ENCODE results near the gene HOMER3. TPM values are rescaled to one million over a fixed set of nuclear protein-coding genes. Genes with fewer than 3 reads are reported as not detected.

Gene HOMER3
- polyA plus RNA-seq, 1 donor from 2014 or later = 83.6 TPM

DNA sequence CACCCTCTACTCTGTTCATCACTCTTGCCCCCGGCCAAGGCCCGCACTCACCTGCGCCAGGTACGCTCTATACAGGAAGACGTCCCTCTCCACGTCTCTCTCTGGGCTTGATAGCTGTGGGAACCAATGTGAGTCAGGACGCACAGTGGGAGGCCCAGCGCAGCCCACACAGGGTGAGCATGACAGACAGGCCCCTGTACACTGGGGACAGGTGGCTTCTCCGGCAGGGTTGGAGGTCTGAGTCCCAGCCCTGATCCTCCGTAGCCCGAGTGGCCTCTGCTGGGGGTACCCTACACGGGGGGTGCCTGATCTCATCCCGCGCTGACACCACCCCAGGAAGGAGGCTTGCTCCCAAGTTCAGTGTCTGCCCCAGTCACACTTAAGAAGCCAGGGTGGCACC, 28.1 kb downstream of the HOMER3 start:
- H4K20me1 ChIP-seq (ENCODE audit: insufficient read depth) = no peaks in the 10 kb centered on the region
- TF ChIP-seq TAF1 (IDR thresholded peaks at IDR 0.05; ENCODE audit: low read depth) (no peak), EP300 (conservative IDR thresholded peaks at IDR 0.05; ENCODE audit: poor library complexity, severe bottlenecking) (no peak), RAD21 (conservative IDR thresholded peaks at IDR 0.05) (no peak), SMC3 (conservative IDR thresholded peaks at IDR 0.05; ENCODE audit: poor library complexity) (no peak), MXI1 (conservative IDR thresholded peaks at IDR 0.05; ENCODE audit: poor library complexity, severe bottlenecking) (no peak), EZH2 (IDR thresholded peaks at IDR 0.05; ENCODE audit: borderline replicate concordance, insufficient read depth, low read length, poor library complexity, severe bottlenecking) (no peak)
- TF ChIP-seq, protein P1, sequence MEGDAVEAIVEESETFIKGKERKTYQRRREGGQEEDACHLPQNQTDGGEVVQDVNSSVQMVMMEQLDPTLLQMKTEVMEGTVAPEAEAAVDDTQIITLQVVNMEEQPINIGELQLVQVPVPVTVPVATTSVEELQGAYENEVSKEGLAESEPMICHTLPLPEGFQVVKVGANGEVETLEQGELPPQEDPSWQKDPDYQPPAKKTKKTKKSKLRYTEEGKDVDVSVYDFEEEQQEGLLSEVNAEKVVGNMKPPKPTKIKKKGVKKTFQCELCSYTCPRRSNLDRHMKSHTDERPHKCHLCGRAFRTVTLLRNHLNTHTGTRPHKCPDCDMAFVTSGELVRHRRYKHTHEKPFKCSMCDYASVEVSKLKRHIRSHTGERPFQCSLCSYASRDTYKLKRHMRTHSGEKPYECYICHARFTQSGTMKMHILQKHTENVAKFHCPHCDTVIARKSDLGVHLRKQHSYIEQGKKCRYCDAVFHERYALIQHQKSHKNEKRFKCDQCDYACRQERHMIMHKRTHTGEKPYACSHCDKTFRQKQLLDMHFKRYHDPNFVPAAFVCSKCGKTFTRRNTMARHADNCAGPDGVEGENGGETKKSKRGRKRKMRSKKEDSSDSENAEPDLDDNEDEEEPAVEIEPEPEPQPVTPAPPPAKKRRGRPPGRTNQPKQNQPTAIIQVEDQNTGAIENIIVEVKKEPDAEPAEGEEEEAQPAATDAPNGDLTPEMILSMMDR (IDR thresholded peaks at IDR 0.05; ENCODE audit: poor library complexity, severe bottlenecking) = no peak
- no peaks in the 10 kb centered on the region for H3K27me3 ChIP-seq (ENCODE audit: insufficient read depth, low read depth, low read length)
- peaks cover 10% of the 10 kb centered on the region for H3K79me2 ChIP-seq (replicated peaks; ENCODE audit: insufficient read depth, low read length)
- H2AFZ ChIP-seq (ENCODE audit: low read depth, low read length) = no peak overlapping the region
- no peaks in the 10 kb centered on the region for H3F3A ChIP-seq (ENCODE audit: insufficient read depth, low read length, poor library complexity, severe bottlenecking)
- no peak overlapping the region for H3K4me2 ChIP-seq (ENCODE audit: low read length)
- no peak overlapping the region for H3K9ac ChIP-seq (ENCODE audit: low read length)
- no peak overlapping the region for H3K4me3 ChIP-seq (ENCODE audit: low read length)
- no peaks in the 10 kb centered on the region for H3K9me3 ChIP-seq (ENCODE audit: low read length)
- H3K27ac ChIP-seq (ENCODE audit: low read length) = no peak overlapping the region
- H3K36me3 ChIP-seq (ENCODE audit: insufficient read depth, low read length) = peaks cover 4% of the 10 kb centered on the region
- H3K9me2 ChIP-seq (ENCODE audit: insufficient read depth, low read length) = no peaks in the 10 kb centered on the region

DNA sequence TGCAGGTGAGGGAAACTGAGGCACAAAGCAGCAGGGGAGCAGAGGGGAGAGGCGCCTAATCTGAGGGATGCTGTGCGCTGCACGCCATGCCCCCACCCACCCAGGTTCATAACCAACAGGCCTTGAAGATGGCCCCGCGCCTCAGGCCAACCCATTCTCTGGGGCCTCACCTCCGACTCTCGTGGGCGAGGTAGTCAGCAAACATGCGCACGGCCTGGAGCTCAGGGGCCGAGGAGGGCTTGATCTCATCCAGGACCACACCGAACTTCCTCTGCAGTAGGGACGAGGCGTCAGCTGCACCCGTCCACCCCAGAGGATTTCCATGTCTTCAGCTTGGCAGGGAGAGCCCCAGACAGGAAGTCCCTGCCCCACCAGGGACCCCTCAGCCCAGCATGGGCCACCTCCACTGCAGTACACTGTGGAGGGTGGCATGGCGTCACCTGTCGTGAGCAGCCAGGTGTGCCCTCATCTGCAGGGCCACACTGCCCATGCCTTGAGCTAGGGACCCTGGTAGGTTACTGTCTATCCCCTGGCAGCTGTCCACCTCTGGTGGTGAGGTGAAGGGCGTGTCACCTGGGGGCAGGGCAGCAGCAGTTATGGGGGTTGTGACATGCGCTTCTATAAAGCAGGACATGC, 30.1 kb downstream of the HOMER3 start:
- H3K9ac ChIP-seq (ENCODE audit: low read length) = no peak overlapping the region
- no peaks in the 10 kb centered on the region for H3K9me3 ChIP-seq (ENCODE audit: low read length)
- no peaks in the 10 kb centered on the region for H4K20me1 ChIP-seq (ENCODE audit: insufficient read depth)
- peaks cover 4% of the 10 kb centered on the region for H3K79me2 ChIP-seq (replicated peaks; ENCODE audit: insufficient read depth, low read length)
- H3F3A ChIP-seq (ENCODE audit: insufficient read depth, low read length, poor library complexity, severe bottlenecking) = no peaks in the 10 kb centered on the region
- H3K9me2 ChIP-seq (ENCODE audit: insufficient read depth, low read length) = no peaks in the 10 kb centered on the region
- peaks cover 4% of the 10 kb centered on the region for H3K36me3 ChIP-seq (ENCODE audit: insufficient read depth, low read length)
- H3K27ac ChIP-seq (ENCODE audit: low read length) = no peak overlapping the region
- H3K27me3 ChIP-seq (ENCODE audit: insufficient read depth, low read depth, low read length) = no peaks in the 10 kb centered on the region
- H3K4me2 ChIP-seq (ENCODE audit: low read length) = no peak overlapping the region
- TF ChIP-seq TAF1 (IDR thresholded peaks at IDR 0.05; ENCODE audit: low read depth) = no peak
- no peak for TF ChIP-seq EP300 (conservative IDR thresholded peaks at IDR 0.05; ENCODE audit: poor library complexity, severe bottlenecking)
- no peak for TF ChIP-seq SMC3 (conservative IDR thresholded peaks at IDR 0.05; ENCODE audit: poor library complexity)
- TF ChIP-seq, protein P2, sequence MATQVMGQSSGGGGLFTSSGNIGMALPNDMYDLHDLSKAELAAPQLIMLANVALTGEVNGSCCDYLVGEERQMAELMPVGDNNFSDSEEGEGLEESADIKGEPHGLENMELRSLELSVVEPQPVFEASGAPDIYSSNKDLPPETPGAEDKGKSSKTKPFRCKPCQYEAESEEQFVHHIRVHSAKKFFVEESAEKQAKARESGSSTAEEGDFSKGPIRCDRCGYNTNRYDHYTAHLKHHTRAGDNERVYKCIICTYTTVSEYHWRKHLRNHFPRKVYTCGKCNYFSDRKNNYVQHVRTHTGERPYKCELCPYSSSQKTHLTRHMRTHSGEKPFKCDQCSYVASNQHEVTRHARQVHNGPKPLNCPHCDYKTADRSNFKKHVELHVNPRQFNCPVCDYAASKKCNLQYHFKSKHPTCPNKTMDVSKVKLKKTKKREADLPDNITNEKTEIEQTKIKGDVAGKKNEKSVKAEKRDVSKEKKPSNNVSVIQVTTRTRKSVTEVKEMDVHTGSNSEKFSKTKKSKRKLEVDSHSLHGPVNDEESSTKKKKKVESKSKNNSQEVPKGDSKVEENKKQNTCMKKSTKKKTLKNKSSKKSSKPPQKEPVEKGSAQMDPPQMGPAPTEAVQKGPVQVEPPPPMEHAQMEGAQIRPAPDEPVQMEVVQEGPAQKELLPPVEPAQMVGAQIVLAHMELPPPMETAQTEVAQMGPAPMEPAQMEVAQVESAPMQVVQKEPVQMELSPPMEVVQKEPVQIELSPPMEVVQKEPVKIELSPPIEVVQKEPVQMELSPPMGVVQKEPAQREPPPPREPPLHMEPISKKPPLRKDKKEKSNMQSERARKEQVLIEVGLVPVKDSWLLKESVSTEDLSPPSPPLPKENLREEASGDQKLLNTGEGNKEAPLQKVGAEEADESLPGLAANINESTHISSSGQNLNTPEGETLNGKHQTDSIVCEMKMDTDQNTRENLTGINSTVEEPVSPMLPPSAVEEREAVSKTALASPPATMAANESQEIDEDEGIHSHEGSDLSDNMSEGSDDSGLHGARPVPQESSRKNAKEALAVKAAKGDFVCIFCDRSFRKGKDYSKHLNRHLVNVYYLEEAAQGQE (IDR thresholded peaks at IDR 0.05; ENCODE audit: borderline replicate concordance) = no peak
- TF ChIP-seq, protein P1 (IDR thresholded peaks at IDR 0.05; ENCODE audit: poor library complexity, severe bottlenecking) = no peak
- TF ChIP-seq MXI1 (conservative IDR thresholded peaks at IDR 0.05; ENCODE audit: poor library complexity, severe bottlenecking) = no peak
- TF ChIP-seq POLR2AphosphoS5 (IDR thresholded peaks at IDR 0.05) = no peak
- TF ChIP-seq EZH2 (IDR thresholded peaks at IDR 0.05; ENCODE audit: borderline replicate concordance, insufficient read depth, low read length, poor library complexity, severe bottlenecking) = no peak
- no peak for TF ChIP-seq RAD21 (conservative IDR thresholded peaks at IDR 0.05)
- H3K4me3 ChIP-seq (ENCODE audit: low read length) = no peak overlapping the region
- H2AFZ ChIP-seq (ENCODE audit: low read depth, low read length) = no peak overlapping the region
